Right renal pelvis (tissue), 4 donors: Measurements from ENCODE around the gene CDH16. TPM values are rescaled to one million over a fixed set of nuclear protein-coding genes. Genes with fewer than 3 reads are reported as not detected.
A peak's percentile ranks its signal among the peaks of the same experiment; 100 is the strongest.

ENCODE experiments used
- DNase-seq, 4 donors: peaks; one replicate each; pipeline ENCODE4 v3.0.0-alpha.2; 2013; ENCODE audit warnings: low read depth in 4 of 4, low spot score in 3 of 4, missing footprints in 1 of 4
- polyA plus RNA-seq, 4 donors: library from polyadenylated mRNA; unstranded; fragments of 120-200 nt; gene quantifications; one replicate each; pipeline ENCODE4 v1.2.1, GENCODE V29; 2013; ENCODE audit not compliant: insufficient read length in 4 of 4

CDH16 gene
- polyA plus RNA-seq, 4 donors, result 252 to 295 (median 279) TPM

DNA sequence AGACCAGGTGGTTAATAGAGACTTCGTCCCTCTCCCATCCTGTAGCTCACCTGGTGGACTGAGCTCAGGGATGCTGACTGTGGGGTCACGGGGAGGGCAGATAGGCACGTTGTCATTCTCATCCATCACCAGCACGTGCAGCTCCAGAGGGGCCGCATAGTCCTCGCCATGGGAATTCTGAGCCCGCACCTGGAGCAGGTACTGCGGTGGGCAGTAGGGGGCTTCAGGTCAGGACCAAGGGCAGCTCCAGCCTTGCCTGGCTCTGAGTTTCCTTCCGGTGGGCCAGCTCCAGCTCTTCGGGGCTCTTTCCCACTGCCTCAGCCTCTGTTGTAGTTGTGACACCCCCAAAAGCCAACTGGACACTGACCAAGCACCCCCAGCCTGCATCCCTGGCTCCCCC, 5.6 kb downstream of the CDH16 start:
- no peak for DNase-seq

DNA sequence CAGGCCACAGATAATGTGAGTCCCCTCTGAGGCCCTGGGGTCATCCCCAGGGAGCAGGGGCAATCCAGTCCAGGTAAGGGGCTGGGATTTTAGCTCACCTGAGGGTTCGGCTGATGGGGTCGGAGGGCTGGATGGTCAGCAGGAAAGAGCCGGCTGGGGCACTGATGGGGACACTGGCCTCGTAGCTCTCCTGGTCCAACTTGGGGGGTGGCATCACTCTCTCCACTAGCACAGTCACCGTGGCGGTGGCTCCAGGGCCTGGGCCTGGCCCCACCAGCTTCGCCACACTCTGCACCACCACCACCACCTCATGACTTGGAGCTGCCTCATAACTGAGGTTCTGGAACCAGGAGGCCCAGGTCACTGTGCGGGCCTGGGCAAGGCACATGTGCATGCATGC, 6.9 kb downstream of the CDH16 start:
- no peak for DNase-seq

DNA sequence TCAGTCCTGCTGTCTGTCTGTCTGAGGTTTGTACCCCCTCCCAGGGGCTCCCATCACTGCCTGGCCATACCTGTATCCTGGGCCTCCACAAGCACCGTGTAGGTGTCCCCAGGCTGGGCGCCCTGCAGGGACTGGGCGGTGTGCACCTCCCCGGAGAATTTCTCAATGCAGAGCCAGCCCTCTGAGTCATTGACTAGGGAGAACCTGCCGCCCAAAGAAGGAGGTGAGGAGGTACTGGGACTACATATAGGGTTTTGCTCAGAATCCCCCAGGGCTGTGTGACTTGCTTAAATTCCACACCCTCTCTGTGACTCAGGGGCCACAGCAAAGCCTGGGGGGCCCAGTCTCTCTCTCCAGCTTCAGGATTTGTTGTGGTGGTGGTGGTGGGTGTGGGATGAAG, 7.6 kb downstream of the CDH16 start:
- DNase-seq, result no peak

DNA sequence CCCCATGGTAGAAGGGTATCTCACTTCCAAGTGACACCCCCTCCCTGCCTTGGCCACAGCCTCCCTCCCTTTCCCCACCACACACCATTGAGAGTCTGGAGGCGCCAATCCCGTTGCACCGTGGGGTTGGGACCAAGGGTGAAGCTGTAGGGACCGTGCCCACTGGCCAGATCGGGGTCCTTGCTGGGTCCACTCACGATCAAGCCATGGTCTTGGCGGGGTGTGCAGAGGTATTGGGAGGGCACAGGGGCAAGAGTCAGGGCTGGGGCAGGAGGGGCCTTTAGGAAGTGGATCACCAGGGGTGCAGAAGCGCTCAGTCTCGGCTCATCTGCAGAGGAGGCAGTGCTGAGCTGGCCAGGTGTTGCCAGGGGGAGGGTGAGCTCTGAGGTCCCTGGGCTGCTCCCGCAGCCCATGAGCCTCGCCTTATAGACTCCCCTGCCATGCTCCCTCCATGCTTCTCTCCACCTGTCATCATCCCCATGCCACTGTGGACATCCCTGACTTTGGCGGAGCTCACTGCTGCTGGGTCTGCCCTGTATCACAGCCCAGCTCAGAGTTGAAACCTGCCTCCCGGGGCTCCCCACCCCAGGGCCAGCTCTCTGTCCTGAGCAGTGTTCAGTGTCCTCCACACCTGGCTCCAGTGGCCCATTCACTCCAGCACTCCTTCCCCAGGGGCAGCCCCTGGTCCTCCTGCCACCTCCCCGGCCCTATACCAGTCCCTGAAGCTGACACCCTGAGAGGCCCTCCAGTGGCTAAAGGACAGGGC, 8.3 kb downstream of the CDH16 start:
- DNase-seq, result no peak

DNA sequence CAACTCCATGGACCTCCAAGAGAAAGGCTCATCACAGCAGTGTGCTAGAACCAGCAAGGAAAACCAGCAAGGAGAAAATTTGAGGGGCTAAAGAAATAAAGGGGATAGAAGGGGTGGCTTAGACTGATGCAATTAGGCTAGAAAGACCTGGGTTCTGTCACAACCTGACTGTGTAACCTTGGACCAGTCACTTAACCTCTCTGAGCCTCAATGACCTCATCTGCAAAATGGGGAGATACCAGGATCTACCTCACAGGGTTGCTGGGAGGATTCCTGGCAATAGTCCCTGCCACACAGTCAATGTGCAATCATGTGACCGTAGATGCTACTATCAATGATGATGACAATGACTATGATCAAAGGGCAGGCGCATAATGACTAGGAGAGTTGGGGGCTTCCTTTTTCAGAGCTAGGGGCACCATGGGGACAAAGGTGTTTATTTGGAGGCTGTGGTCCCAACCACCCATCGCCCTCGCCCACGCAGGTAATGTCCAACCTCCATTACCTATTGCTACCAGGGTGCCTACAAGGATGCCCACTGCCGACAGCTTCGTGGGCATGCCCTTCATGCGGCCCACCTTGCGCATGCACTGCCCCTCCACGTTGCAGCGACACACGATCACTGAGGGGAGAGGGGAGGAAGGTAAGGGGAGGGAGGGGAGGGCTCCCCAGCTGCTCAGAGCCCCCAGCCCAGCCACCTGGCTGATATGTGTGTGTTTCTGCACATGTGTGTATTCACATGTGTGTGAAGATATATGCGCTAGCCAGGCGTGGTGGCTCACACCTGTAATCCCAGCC, 9.7 kb downstream of the CDH16 start:
- DNase-seq, result no peak

DNA sequence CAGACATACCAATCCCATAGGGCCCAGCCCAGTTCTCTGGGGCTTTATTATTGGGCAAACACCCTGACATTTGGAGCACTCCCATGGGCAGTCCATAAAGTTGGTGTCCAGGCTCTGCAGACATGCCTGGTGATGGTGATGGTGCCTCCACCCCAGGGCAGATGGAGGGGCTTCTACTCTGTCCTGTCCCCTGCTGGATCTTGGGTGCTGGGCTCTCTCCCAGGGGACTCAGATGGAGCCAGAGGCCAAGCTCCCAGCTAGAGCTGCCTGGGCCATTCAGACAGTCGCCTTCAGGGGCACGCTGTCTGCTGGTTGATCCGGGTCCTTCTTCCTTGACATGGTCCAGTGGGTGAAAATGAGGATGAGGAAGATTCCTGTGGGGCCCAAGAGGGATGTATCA, 10.6 kb downstream of the CDH16 start:
- DNase-seq, result no peak

DNA sequence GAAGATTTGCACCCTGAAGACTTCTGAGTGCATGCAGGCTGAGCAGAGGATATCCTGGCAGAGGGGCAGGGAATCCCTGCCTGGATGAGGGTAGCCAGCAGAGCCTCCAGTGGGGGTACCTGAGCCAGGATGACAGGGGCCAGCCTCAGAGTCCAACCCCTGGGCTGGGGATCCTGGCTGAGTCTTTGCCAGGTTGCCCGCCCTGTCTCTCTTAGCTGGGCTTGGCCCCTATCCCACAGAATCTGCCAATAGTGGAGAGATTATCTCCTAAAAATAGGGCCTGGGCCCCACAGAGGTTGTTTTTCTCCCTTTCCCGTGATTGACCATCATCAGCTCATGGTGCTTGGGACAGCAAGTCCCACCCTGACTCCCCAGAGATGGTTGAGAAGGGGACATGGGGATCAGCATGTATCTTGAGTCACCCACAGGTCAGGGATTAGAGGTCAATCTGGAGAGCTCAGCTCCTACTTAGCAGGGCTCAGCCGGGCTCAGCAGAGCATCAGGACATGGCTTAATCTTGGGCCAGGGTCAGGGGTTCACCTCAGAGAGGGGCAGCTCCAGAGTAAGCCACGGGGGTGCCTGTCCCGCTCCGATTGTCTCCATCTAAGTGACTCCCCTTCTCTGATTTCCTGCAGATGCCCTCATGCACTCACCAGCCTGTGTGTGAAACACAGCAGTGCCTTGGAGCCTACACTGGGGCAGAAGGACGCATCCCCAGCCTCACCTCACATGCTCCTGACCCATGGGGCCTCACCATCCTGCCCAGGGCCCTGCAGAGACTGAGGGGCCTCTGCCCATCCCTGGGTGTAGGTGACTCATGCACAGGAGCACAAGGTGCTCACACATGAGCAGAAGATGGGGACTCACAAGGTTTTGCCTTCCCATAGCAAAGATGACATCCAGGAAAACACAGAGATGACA, 11.5 kb downstream of the CDH16 start:
- DNase-seq, result no peak

DNA sequence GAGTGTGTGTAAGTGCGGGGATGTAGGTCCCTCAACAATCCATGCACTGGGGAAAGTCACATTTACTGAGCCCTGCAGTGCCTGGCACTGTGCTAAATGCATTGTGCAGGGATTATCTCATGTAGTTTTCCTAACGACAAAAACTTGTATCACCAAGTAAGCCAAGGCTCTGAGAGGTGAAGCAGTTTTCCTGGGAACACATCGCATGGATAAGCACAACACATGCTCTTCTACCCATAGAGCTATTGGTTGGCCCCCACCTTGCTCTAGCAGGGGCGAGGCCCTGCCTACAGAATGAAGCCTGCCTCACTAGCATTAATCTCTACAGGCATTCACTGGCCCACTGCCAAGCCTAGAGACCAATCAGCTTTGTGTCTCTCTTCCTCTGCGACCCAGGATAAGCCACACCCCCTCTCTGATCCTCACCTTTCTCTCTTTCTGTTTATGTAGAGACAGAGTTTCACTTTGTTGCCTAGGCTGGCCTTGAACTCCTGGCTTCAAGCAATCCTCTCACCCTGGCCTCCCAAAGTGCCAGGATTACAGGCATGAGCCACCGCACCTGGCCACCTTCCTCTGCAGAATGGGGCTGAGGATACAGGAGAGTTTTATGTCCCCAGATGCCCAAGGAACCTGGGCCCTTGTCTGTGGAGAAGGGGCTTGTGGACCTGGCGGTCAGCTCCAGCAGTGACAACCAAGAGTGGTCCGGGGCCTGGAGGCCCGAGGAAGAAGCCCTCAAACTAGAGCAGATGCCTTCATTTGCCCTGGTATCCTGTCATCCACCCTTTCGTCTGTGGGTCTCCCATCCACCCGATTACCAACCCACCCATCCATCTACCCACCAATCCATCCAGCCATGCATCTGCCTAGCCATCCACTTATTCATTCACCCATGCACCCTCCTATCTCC, 12.8 kb downstream of the CDH16 start:
- peak in 2 of 4 donors; percentile 58 to 65 for DNase-seq

DNA sequence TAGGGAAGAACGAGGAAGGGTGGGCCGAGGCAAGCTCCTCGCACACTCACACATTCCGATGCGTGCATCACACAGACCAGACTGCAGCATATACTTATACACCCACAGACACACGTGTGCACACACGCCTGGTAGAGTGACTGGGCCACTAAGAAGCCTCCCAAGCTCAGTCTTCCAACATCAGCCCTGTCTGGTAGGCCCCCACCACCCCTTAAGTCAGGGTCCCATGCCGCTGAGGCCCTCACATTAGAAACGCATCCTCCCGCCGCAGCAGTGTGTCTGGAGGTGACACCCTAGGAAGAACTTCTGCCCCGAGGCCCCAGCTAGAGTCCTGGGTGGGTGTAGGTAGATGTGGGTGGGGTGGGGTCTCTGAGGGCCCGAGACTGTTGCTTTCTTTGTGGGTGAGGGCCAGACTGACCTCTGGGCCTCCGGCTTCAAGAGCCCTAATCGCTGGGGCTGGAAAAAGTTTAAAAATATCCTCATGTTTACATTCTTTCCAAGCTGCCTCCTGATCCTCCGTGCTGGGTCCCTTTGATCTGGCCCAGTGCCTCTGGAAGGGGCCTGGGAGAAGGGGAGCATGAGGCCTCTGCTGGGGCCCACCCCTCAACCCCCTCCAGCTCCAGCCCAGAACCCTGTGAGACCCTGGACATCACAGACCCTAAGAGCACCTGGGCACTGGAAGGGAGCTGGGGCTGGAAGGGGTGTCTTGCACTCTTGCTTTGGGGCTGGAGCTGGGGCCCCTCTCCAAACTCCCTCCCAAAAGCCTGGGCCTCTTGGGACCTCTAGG, 13.6 kb downstream of the CDH16 start:
- DNase-seq, result no peak

DNA sequence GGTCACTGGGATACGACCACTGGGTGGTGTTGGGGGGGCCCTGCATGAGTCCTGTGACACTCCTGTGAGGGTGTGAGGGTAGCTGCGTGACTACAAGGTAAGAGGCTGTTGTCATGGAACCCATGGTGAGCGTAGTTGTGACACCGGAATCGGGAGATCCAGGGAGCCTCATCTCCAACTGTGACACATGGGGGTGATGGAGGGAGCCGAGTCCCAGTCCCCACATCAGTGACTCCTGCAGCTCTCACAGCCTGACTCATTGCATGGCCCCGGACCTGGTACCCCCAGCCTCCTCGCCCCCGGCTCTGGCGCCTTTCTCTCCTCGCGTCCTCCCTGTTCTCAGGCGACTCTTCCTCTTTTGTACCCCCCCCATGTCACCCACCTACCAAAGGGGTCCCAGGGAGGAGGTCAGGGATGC, 14.2 kb downstream of the CDH16 start:
- DNase-seq, result no peak

DNA sequence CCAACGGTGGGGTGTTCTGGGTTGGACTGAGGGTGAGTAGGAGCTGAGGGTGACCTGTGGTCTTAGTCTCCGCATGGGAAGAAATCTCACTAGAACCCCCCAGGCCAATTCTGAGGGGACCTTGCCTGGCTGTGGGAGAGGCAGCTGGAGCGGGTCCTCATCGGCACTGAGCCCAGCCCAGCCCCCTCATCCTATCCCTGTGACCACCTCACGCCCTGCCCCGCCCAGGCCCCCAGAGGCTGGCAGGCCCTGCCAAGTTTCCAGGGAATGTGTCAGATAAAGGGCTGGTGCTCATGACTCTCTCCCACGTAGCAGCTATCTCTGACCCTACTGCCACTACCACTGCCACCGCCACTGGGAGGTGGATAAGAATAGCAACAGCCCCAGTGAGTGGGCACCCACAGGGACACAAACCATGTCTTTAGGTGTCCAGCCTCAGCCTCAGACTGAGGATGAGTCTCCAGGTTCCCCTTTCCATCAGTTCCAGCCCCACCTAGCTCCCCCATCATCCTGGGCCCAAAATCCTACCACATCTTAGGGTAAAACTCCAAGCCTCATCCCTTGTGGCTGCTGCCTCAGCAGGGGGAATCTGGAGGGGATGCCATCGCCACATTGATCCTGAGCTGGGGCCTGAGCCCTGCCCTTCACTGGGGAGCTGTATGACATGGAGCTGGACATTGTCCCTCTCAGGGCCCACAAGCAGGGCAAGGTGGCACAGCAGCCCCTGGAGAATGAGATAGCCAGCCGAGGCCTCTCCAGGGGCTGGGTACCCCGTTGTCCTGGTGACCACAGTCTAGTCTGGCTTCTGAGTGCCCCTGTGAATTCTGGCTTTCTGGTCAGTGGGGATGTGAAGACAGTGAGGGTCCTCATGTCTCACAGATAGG, 14.9 kb downstream of the CDH16 start:
- no peak for DNase-seq

DNA sequence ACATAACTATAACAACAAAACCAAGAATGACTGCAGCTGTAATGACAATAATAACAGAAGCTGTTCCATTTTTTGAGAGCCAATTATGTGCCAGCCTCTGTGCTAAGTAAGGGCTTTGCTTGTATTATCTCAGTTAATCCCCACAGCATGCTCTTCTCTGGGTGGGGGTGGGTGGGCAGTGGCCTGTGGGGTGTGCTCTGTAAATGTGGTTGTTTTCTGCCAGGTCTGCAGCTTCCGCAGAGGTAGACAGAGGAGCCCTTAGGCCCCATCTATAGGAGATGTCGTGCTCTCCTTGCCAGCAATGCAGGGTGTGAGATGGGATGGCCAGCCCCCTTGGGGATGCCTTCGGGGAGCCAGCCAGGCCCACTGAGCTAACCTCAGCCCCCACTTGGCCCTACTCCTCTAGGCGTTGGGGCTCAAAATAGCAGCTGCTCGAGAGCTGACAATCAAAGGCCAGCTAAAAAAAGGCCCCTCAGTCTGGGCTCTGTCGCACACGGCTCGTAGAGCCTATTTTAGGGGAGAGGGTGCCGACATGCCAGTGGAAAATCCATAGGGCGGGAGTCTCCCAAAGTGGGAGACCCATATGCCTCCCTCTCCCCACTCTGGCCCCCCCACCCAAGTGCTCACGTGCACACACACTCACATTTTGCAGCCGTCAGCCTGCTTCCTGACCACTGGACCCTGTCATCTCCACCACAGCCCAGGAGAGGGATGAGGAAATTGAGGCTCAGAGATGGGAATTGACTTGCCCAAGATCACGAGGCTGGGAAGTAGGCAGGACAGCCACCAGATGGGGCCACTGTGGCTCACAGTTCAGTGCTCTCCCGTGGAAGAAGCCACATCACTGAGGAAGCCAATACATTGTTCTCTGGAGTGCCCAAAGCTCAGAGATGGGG, 15.8 kb downstream of the CDH16 start:
- DNase-seq, result no peak

DNA sequence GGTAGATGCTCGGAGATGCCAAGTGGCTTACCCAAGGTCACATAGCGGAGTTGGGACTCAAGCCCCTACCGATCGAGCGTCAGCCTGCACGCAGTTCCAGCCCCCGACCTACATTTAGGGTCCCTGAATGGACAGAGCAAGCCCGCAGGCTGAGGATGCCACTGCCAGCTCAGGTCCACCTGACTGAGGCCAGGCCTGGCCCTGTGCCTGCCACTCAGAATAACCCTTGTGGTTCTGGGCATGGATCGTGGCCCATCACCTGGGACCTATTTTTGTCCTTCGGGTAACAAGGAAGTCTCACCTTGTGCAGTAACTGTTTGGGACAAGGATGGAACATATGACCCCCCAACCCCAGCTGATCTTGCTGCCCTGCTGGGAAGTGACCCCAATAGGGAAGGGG, 17.1 kb downstream of the CDH16 start:
- no peak for DNase-seq

DNA sequence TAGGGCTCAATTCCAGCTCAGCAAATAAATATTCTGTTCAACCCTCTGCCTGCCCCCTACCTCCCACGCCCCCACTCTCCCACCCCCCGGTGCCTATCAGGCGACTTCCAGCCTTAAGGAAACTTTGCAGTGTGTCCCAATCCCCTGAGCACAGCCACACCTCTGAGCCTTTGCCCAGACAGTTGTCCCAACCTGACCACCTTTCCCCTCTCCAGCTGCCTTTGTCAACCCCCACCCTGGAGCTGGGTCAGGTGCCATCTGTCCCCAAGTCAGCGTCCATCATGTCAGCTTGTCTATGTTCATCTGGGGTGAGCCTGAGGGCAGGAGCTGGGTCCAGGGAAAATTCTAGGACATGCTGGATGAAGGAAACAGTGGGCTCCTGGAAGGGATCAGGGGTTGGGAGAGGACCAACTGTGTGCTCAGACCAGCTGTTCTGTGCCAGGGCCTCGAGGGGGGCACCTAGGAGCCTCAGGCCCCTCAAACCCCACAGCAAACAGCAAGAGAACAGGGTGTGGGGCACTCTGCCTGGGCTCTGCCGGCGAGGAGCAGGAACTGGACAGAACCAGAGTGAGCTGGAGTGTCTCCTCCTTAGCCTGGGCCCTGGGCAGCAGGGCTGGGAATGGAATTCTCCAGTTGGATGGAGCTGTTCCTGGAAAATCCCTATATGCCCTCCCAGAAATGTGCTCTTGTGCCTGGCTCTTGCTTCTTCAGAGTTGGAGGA, 17.8 kb downstream of the CDH16 start:
- DNase-seq, result no peak

DNA sequence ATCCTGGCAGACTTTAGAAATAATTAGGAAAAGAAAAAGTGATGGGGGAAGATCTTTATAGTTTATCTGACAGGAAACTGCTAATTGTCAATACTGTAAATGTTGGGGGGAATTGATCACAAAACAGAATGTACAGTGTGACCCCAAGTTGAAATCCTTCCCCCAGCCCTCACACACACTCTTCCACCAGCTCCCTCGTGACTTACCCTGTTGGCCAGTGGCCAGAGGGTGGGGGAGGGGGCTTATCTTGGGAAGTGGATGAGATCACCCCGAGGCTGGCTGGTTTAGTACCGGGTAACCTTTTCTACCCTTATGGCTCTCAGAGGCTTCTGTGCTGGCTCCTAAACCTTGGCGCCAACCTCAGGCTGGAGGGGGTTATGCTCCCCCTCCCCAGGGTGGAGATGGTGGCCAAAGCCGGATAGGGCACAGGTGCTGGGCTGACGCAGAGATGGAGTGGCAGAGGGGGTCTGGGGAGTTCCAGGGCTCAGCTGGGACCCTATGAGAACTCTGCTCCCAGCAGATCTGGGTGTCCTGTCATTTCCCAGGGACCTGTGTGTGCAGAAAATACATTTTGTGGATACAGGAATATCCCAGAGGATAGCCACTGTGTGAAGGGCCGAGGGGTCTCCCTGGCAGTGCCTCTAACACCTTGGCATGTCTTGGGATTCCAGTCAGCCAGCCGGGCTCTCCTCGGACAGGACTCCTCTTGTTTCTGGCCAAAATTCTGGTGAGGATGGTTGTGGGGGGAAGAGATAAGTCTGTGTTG, 18.6 kb downstream of the CDH16 start:
- peak in 3 of 4 donors; percentile 72 to 80 (median 79) for DNase-seq
